CD4-positive, alpha-beta T cell (primary cell): ENCODE results near the gene CAMSAP2. TPM values are rescaled to one million over a fixed set of nuclear protein-coding genes. Genes with fewer than 3 reads are reported as not detected.

Experiments used
- ATAC-seq: fragments of 200-7000 bp; cut with Tn5 transposase; one replicate; pipeline ENCODE4 v1.10.0; 2022; ENCODE audit warnings: mild to moderate bottlenecking; ENCODE audit not compliant: poor library complexity
- CTCF ChIA-PET: fragments of 350-600 bp; sonication (Branson Sonifier 250); formaldehyde crosslinking; loops from one replicate; lab custom pipeline; 2021; ENCODE audit warnings: antibody characterized with exemption, inconsistent platforms; lab: Charles Lee
- POLR2A ChIA-PET: fragments of 350-600 bp; sonication (Branson Sonifier 250); formaldehyde crosslinking; loops from one replicate; lab custom pipeline; 2021; ENCODE audit warnings: antibody characterized with exemption, inconsistent platforms; lab: Charles Lee
- DNase-seq, 14 experiments: peaks; one replicate each; pipeline ENCODE4 v3.0.0-alpha.2; 2013 to 2020; ENCODE audit warnings: mixed read lengths in 2 of 14
- H3K27ac ChIP-seq, 2 donors: one replicate each; pipeline versions ENCODE4 v1.5.1 to v1.7.0; 2013; ENCODE audit warnings: low read length in 2 of 2, low read depth in 1 of 2, mild to moderate bottlenecking in 1 of 2
- H3K27me3 ChIP-seq, 2 experiments: 1 replicate in 1 of 2; 2 replicates in 1 of 2; pipeline versions ENCODE4 v1.6.1 to v1.7.0; 2013; ENCODE audit warnings: low read length in 2 of 2, control low read depth in 1 of 2, mild to moderate bottlenecking in 1 of 2, moderate library complexity in 1 of 2; ENCODE audit not compliant: insufficient read depth in 2 of 2, control insufficient read depth in 1 of 2
- H3K36me3 ChIP-seq: one replicate; pipeline ENCODE4 v1.6.1; 2013; ENCODE audit warnings: low read length, control low read depth; ENCODE audit not compliant: insufficient read depth
- H3K4me1 ChIP-seq: one replicate; pipeline ENCODE4 v1.6.1; 2013; ENCODE audit warnings: low read length, control low read depth; ENCODE audit not compliant: insufficient read depth
- H3K4me3 ChIP-seq: one replicate; pipeline ENCODE4 v1.5.1; 2013; ENCODE audit warnings: mild to moderate bottlenecking, low read length, moderate library complexity
- H3K9me3 ChIP-seq, 2 experiments: 1 replicate in 1 of 2; 2 replicates in 1 of 2; pipeline versions ENCODE4 v1.6.1 to v1.7.0; 2013; ENCODE audit warnings: low read length in 2 of 2, mild to moderate bottlenecking in 2 of 2, control low read depth in 1 of 2, moderate library complexity in 1 of 2; ENCODE audit not compliant: control insufficient read depth in 1 of 2, insufficient read depth in 1 of 2
- H3K27ac Mint-ChIP-seq: one replicate; pipeline ENCODE4 v1.8.0; 2020; ENCODE audit warnings: mixed read lengths
- H3K27me3 Mint-ChIP-seq: one replicate; pipeline ENCODE4 v1.8.0; 2021; ENCODE audit warnings: mixed read lengths
- H3K36me3 Mint-ChIP-seq: one replicate; pipeline ENCODE4 v1.8.0; 2021; ENCODE audit warnings: low read depth, mixed read lengths
- H3K4me1 Mint-ChIP-seq: one replicate; pipeline ENCODE4 v1.8.0; 2021; ENCODE audit warnings: low read depth, mixed read lengths
- H3K4me3 Mint-ChIP-seq: one replicate; pipeline ENCODE4 v1.8.0; 2020; ENCODE audit warnings: mild to moderate bottlenecking, mixed read lengths
- H3K9me3 Mint-ChIP-seq: one replicate; pipeline ENCODE4 v1.8.0; 2020; ENCODE audit warnings: mixed read lengths
- intact Hi-C, 2 experiments: fragments of 100-400 bp; cut with DNase I in 1 of 2; cut with micrococcal nuclease in 1 of 2; formaldehyde crosslinking; loops; one replicate each; pipeline versions ENCODE4 v1.15.1 to v1.9.0; 2023 to 2025; cut with DNase I, micrococcal nuclease
- total RNA-seq, 174 experiments: library from RNA in 2 of 174; stranded (reverse) in 2 of 174; gene quantifications; one replicate each; pipeline ENCODE4 v1.2.3 and lab custom pipeline; 2021 to 2026
- TF ChIP-seq, protein P1 (sequence below): fragments of 200-600 bp; IDR thresholded peaks from one replicate; pipeline ENCODE4 v1.8.0; 2022; ENCODE audit warnings: antibody characterized with exemption, mild to moderate bottlenecking

CAMSAP2 gene
- total RNA-seq, 2 experiments from 2014 or later: 4.4 to 5.7 TPM

DNA sequence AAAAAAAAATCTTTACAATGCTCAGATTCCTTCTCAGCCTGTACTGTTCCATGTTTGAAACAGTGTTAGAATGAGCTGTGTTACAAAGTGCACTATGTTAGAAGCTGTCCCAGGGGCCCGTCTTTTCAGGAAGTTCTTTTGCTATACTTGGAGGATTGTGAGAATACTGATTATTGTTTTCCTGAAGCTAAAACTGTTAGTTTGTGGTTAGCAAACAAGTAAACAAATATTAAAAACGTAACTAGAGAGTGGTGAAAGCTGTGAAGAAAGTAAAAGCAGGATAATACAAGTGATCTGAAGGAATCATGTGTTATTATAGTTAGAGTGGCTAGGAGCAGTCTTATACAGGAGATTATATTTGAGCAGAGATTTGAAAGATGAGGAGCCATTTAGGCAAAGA, 35.6 kb downstream of the CAMSAP2 start:
- no peaks in the 10 kb centered on the region for H3K27me3 Mint-ChIP-seq
- no peak overlapping the region for H3K27ac Mint-ChIP-seq
- Histone ChIP-seq H3K27me3 (no peaks in the 10 kb centered on the region), H3K36me3 (no peaks in the 10 kb centered on the region), H3K27ac (no peak overlapping the region), H3K4me1 (no peaks in the 10 kb centered on the region), H3K9me3 (no peaks in the 10 kb centered on the region), H3K4me3 (no peak overlapping the region)
- H3K9me3 Mint-ChIP-seq: no peaks in the 10 kb centered on the region
- intact Hi-C loops: no loop called here
- POLR2A ChIA-PET: no interaction called here
- CTCF ChIA-PET: no interaction called here
- DNase-seq (no peak), ATAC-seq (no peak)
- H3K4me3 Mint-ChIP-seq: no peak overlapping the region
- peaks cover 3% of the 10 kb centered on the region for H3K4me1 Mint-ChIP-seq
- H3K36me3 Mint-ChIP-seq: peaks cover 14% of the 10 kb centered on the region
- TF ChIP-seq, protein P1, sequence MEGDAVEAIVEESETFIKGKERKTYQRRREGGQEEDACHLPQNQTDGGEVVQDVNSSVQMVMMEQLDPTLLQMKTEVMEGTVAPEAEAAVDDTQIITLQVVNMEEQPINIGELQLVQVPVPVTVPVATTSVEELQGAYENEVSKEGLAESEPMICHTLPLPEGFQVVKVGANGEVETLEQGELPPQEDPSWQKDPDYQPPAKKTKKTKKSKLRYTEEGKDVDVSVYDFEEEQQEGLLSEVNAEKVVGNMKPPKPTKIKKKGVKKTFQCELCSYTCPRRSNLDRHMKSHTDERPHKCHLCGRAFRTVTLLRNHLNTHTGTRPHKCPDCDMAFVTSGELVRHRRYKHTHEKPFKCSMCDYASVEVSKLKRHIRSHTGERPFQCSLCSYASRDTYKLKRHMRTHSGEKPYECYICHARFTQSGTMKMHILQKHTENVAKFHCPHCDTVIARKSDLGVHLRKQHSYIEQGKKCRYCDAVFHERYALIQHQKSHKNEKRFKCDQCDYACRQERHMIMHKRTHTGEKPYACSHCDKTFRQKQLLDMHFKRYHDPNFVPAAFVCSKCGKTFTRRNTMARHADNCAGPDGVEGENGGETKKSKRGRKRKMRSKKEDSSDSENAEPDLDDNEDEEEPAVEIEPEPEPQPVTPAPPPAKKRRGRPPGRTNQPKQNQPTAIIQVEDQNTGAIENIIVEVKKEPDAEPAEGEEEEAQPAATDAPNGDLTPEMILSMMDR: no peak

DNA sequence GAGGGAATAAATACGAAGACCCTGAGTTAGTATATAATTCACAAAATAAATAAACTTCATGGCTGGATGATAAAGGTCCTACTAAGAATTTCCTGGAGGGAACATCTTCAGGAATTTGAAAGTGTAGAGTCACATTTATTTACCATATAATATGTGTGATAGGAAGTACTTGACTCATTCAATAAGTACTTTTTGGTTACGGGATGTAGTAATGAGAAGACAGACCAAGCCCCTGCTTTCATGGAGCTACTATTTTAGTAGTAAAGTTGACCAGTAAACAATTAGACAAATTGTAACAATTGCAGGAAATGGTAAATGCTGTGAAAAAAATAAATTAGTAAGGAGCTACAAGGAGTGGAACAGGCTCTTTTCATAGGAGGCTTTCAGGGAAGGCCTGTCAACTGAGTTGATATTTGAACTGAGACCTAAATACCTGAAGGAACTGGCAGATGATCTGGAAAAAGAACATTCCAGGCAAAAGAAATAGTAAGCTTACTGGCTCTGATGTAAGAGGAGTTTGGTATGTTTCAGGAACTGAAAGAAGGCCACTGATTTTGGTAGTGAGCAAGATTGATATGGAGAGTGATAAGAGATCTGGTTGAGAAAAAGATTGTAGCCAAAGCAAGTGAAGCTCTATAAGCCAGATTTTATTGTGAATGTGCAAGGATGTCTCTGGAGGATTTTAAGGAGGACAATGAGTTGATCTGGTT, 36.2 kb downstream of the CAMSAP2 start:
- no peaks in the 10 kb centered on the region for H3K36me3 ChIP-seq

DNA sequence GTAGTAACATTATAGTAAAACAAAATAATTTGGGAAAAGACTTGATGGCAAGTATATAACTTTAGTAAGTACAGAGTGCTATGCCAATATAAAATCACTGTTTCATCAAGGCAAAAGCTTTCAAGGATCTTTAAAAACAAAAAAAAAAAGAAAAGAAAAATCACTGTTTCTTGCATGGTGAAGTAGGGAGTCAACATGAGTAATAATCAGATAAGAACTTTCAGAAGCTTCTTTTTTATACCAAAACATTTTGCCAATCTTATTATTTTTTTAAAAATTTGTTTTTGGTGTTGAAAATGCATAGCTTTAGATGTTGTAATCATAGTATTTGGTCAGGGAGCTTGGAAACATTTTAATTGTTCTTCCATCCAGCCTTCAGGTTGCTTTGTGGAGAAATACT, 37.2 kb downstream of the CAMSAP2 start:
- POLR2A ChIA-PET: interaction anchor here (0.7 kb wide), 1 partner anchor 21 kb away, joined by 4 read pairs; no protein-coding TSS in a partner anchor
- H3K9me3 ChIP-seq: no peaks in the 10 kb centered on the region
- H3K4me3 ChIP-seq: no peak overlapping the region
- ATAC-seq (no peak), DNase-seq (no peak)
- Mint-ChIP-seq H3K4me3 (no peak overlapping the region), H3K36me3 (peaks cover 14% of the 10 kb centered on the region), H3K27ac (no peak overlapping the region), H3K27me3 (no peaks in the 10 kb centered on the region), H3K9me3 (no peaks in the 10 kb centered on the region), H3K4me1 (peaks cover 8% of the 10 kb centered on the region)
- CTCF ChIA-PET: no interaction called here
- H3K27me3 ChIP-seq: no peaks in the 10 kb centered on the region
- no peak overlapping the region for H3K27ac ChIP-seq
- no peaks in the 10 kb centered on the region for H3K4me1 ChIP-seq
- no peaks in the 10 kb centered on the region for H3K36me3 ChIP-seq
- intact Hi-C loops: no loop called here
- TF ChIP-seq, protein P1: no peak

More for the DNA sequence above, 36.2 kb downstream of the CAMSAP2 start:
- Mint-ChIP-seq H3K4me3 (no peak overlapping the region), H3K9me3 (no peaks in the 10 kb centered on the region), H3K36me3 (peaks cover 10% of the 10 kb centered on the region), H3K27ac (no peak overlapping the region), H3K27me3 (no peaks in the 10 kb centered on the region), H3K4me1 (peaks cover 3% of the 10 kb centered on the region)
- Histone ChIP-seq H3K27me3 (no peaks in the 10 kb centered on the region), H3K4me1 (no peaks in the 10 kb centered on the region), H3K27ac (no peak overlapping the region), H3K4me3 (no peak overlapping the region), H3K9me3 (no peaks in the 10 kb centered on the region)
- POLR2A ChIA-PET: no interaction called here
- CTCF ChIA-PET: interaction anchor here (0.6 kb wide), 1 partner anchor 13 kb away, joined by 3 read pairs; no protein-coding TSS in a partner anchor
- ATAC-seq (no peak), DNase-seq (no peak)
- TF ChIP-seq, protein P1: no peak
- intact Hi-C loops: no loop called here
